HCT116 (cell line): ENCODE measurements around the gene BICD1. TPM values are rescaled to one million over a fixed set of nuclear protein-coding genes. Genes with fewer than 3 reads are reported as not detected.

Experiments
- ATAC-seq: fragments of 200-7000 bp; cut with Tn5 transposase; 2 replicates; pipeline ENCODE4 v1.9.1; 2020; ENCODE audit warnings: mild to moderate bottlenecking, moderate library complexity
- BruUV-seq: library from RNA; stranded (reverse); fragments of 400-500 nt; replicated peaks from 2 replicates; lab custom pipeline; 2021; lab: Mats Ljungman, UMichigan
- CTCF ChIA-PET: fragments of 300-600 bp; sonication (Branson Sonifier 250); formaldehyde crosslinking; loops from one replicate; lab custom pipeline; 2021; ENCODE audit warnings: antibody characterized with exemption; lab: Charles Lee
- POLR2A ChIA-PET: fragments of 300-600, 350-600 bp; sonication (Branson Sonifier 250); formaldehyde crosslinking; loops from one replicate; lab custom pipeline; 2021; ENCODE audit warnings: antibody characterized with exemption; lab: Charles Lee
- RAD21 ChIA-PET, 2 experiments: fragments of 300-600 bp; sonication (Branson Sonifier 250); formaldehyde crosslinking; loops; one replicate each; lab custom pipeline; 2023; ENCODE audit warnings: low total read pairs in 2 of 2; ENCODE audit not compliant: uncharacterized antibody in 2 of 2, unreplicated experiment in 2 of 2, low non-redundant PET in 1 of 2; lab: Charles Lee
- DNase-seq: peaks from one replicate; pipeline ENCODE4 v3.0.0-alpha.2; 2010; ENCODE audit warnings: low read depth, low spot score
- H2AFZ ChIP-seq: fragments of 200-600 bp; shearing (Covaris generic), sonication (generic); 2 replicates; pipeline ENCODE4 v1.6.1; 2017; ENCODE audit warnings: low read depth, mixed run types, mixed read lengths, antibody characterized with exemption, low read length; ENCODE audit not compliant: poor library complexity, severe bottlenecking
- H3K27ac ChIP-seq: 2 replicates; pipeline ENCODE4 v1.5.1; 2012; ENCODE audit warnings: low read depth, low read length
- H3K27me3 ChIP-seq: fragments of 200-600 bp; sonication (generic); 2 replicates; pipeline ENCODE4 v1.6.1; 2016; ENCODE audit warnings: mixed run types, low read length, mixed read lengths; ENCODE audit not compliant: insufficient read depth
- H3K36me3 ChIP-seq, 2 experiments: fragments of 200-500 bp in 1 of 2; fragments of 200-600 bp in 1 of 2; sonication (Bioruptor generic) in 1 of 2; sonication (generic) in 1 of 2; 2 replicates each; pipeline versions ENCODE4 v1.5.1 to v1.6.1; 2014 to 2016; ENCODE audit warnings: low read length in 2 of 2, inconsistent platforms in 1 of 2, mixed read lengths in 1 of 2, mixed run types in 1 of 2; ENCODE audit not compliant: insufficient read depth in 2 of 2, control insufficient read depth in 1 of 2
- H3K4me1 ChIP-seq, 2 experiments: fragments of 200-600 bp in 1 of 2; sonication (generic) in 1 of 2; 2 replicates each; pipeline versions ENCODE4 v1.5.1 to v1.6.1; 2012 to 2017; ENCODE audit warnings: low read length in 2 of 2, inconsistent platforms in 1 of 2, mild to moderate bottlenecking in 1 of 2, mixed read lengths in 1 of 2, mixed run types in 1 of 2, moderate library complexity in 1 of 2; ENCODE audit not compliant: insufficient read depth in 2 of 2, control insufficient read depth in 1 of 2
- H3K4me2 ChIP-seq: fragments of 200-600 bp; sonication (generic); 2 replicates; pipeline ENCODE4 v1.6.1; 2017; ENCODE audit warnings: mixed run types, low read length, mixed read lengths
- H3K4me3 ChIP-seq, 2 experiments: fragments of 200-600 bp in 1 of 2; sonication (generic) in 1 of 2; replicated peaks in 1 of 2; 2 replicates each; pipeline ENCODE4 v1.5.1; 2011 to 2016; ENCODE audit warnings: low read length in 2 of 2, control low read depth in 1 of 2, low read depth in 1 of 2, mild to moderate bottlenecking in 1 of 2, mixed read lengths in 1 of 2, mixed run types in 1 of 2
- H3K79me2 ChIP-seq: fragments of 200-600 bp; sonication (generic); 2 replicates; pipeline ENCODE4 v1.6.1; 2017; ENCODE audit warnings: mild to moderate bottlenecking, mixed run types, low read length, moderate library complexity, mixed read lengths; ENCODE audit not compliant: insufficient read depth
- H3K9ac ChIP-seq: fragments of 200-600 bp; sonication (generic); 2 replicates; pipeline ENCODE4 v1.6.1; 2016; ENCODE audit warnings: low read length, mixed read lengths
- H3K9me2 ChIP-seq: fragments of 200-600 bp; sonication (generic), shearing (Covaris generic); 2 replicates; pipeline ENCODE4 v1.6.1; 2017; ENCODE audit warnings: mixed run types, mild to moderate bottlenecking, moderate library complexity; ENCODE audit not compliant: insufficient read depth
- H3K9me3 ChIP-seq, 2 experiments: fragments of 200-500 bp in 1 of 2; fragments of 200-600 bp in 1 of 2; sonication (Bioruptor generic) in 1 of 2; sonication (generic) in 1 of 2; 2 replicates each; pipeline ENCODE4 v1.6.1; 2014 to 2017; ENCODE audit warnings: low read length in 2 of 2, mixed read lengths in 2 of 2, inconsistent platforms in 1 of 2, low read depth in 1 of 2, mild to moderate bottlenecking in 1 of 2, mixed run types in 1 of 2, moderate library complexity in 1 of 2; ENCODE audit not compliant: control insufficient read depth in 1 of 2, insufficient read depth in 1 of 2
- H4K20me1 ChIP-seq: fragments of 200-600 bp; sonication (generic), shearing (Covaris generic); 2 replicates; pipeline ENCODE4 v1.6.1; 2017; ENCODE audit warnings: mixed run types, mild to moderate bottlenecking, moderate library complexity; ENCODE audit not compliant: insufficient read depth
- CTCF ChIP-seq, 3 experiments: fragments of 200-600 bp in 1 of 3; sonication (generic) in 1 of 3; IDR thresholded peaks in 2 of 3; conservative IDR thresholded peaks in 1 of 3; 2 replicates each; pipeline ENCODE4 v1.5.1; 2012 to 2017; ENCODE audit warnings: low read depth in 2 of 3, low read length in 2 of 3, antibody characterized with exemption in 1 of 3, borderline replicate concordance in 1 of 3, control low read depth in 1 of 3, mild to moderate bottlenecking in 1 of 3, mixed read lengths in 1 of 3, mixed run types in 1 of 3, moderate library complexity in 1 of 3; ENCODE audit not compliant: insufficient read depth in 1 of 3
- ELF1 ChIP-seq: IDR thresholded peaks from 2 replicates; pipeline ENCODE4 v1.6.1; 2012; ENCODE audit warnings: low read depth, borderline replicate concordance
- EZH2phosphoT487 ChIP-seq: fragments of 200-600 bp; IDR thresholded peaks from 2 replicates; pipeline ENCODE4 v1.6.1; 2018; ENCODE audit warnings: antibody characterized with exemption, borderline replicate concordance
- FOSL1 ChIP-seq: IDR thresholded peaks from 2 replicates; pipeline ENCODE4 v1.6.1; 2012; ENCODE audit warnings: low read depth
- POLR2AphosphoS5 ChIP-seq: IDR thresholded peaks from 2 replicates; pipeline ENCODE4 v1.6.1; 2011; ENCODE audit warnings: mild to moderate bottlenecking, low read depth, low read length, moderate library complexity
- RAD21 ChIP-seq: IDR thresholded peaks from 2 replicates; pipeline ENCODE4 v1.6.1; 2012; ENCODE audit warnings: low read depth, mild to moderate bottlenecking
- REST ChIP-seq: IDR thresholded peaks from 2 replicates; pipeline ENCODE4 v1.6.1; 2012; ENCODE audit warnings: low read depth
- SIN3A ChIP-seq: IDR thresholded peaks from 2 replicates; pipeline ENCODE4 v1.6.1; 2012; ENCODE audit warnings: low read depth
- SP1 ChIP-seq: IDR thresholded peaks from 2 replicates; pipeline ENCODE4 v1.6.1; 2012; ENCODE audit warnings: low read depth
- TCF7L2 ChIP-seq: IDR thresholded peaks from 2 replicates; pipeline ENCODE4 v1.7.0; 2011; ENCODE audit warnings: borderline replicate concordance, inconsistent platforms; ENCODE audit not compliant: insufficient read depth, insufficient read length; ENCODE audit errors: extremely low read depth
- ZFX ChIP-seq: fragments of 450-650 bp; IDR thresholded peaks from 2 replicates; pipeline ENCODE4 v1.6.1; 2017
- ZNF274 ChIP-seq: fragments of 200-500 bp; sonication (Bioruptor generic); IDR thresholded peaks from 2 replicates; pipeline ENCODE4 v1.6.1; 2014; ENCODE audit warnings: mild to moderate bottlenecking, low read depth, low read length, inconsistent platforms
- intact Hi-C: fragments of 100-400 bp; cut with micrococcal nuclease; formaldehyde crosslinking; loops from 2 replicates; pipeline ENCODE4 v1.10.0; 2022
- total RNA-seq: library from RNA; stranded (reverse); gene quantifications from one replicate; pipeline ENCODE4 v1.2.1, GENCODE V29; 2021; ENCODE audit not compliant: unreplicated experiment
- TF ChIP-seq, protein P1 (sequence below): IDR thresholded peaks from 2 replicates; pipeline ENCODE4 v1.6.1; 2012

The BICD1 gene
- total RNA-seq, 1 experiment from 2014 or later, result 32.5 TPM

GRCh38 chr12:32148372-32148771 is 41.7 kb downstream of the BICD1 start:
- H3K9me2 ChIP-seq, result no peaks in the 10 kb centered on the region
- RAD21 ChIA-PET, result no interaction called here
- ATAC-seq, result no peak
- no peaks in the 10 kb centered on the region for H3K9me3 ChIP-seq
- no peak for DNase-seq
- TF ChIP-seq SIN3A (no peak), ZNF274 (no peak), CTCF (IDR thresholded peaks at IDR 0.05 in 2 of 3, conservative IDR thresholded peaks at IDR 0.05 in 1 of 3; ENCODE audit: borderline replicate concordance in 1 of 3, insufficient read depth in 1 of 3, low read depth in 2 of 3, low read length in 2 of 3) (no peak), TCF7L2 (no peak), ELF1 (no peak), ZFX (no peak)
- TF ChIP-seq, protein P1, sequence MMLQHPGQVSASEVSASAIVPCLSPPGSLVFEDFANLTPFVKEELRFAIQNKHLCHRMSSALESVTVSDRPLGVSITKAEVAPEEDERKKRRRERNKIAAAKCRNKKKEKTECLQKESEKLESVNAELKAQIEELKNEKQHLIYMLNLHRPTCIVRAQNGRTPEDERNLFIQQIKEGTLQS, result no peak
- peaks cover 30% of the 10 kb centered on the region for H3K79me2 ChIP-seq
- no peak overlapping the region for H3K27ac ChIP-seq
- no peak overlapping the region for H2AFZ ChIP-seq
- CTCF ChIA-PET, result no interaction called here
- peaks cover 6% of the 10 kb centered on the region; the same call in 1 of the 2 replicates for H4K20me1 ChIP-seq
- H3K4me3 ChIP-seq, result no peak overlapping the region
- intact Hi-C loops, result no loop called here
- H3K9ac ChIP-seq, result no peak overlapping the region
- POLR2A ChIA-PET, result no interaction called here
- no TSS peak for BruUV-seq
- H3K4me1 ChIP-seq, result no peaks in the 10 kb centered on the region
- no peak overlapping the region for H3K4me2 ChIP-seq
- H3K27me3 ChIP-seq, result no peaks in the 10 kb centered on the region
- H3K36me3 ChIP-seq, result no peaks in the 10 kb centered on the region

DNA sequence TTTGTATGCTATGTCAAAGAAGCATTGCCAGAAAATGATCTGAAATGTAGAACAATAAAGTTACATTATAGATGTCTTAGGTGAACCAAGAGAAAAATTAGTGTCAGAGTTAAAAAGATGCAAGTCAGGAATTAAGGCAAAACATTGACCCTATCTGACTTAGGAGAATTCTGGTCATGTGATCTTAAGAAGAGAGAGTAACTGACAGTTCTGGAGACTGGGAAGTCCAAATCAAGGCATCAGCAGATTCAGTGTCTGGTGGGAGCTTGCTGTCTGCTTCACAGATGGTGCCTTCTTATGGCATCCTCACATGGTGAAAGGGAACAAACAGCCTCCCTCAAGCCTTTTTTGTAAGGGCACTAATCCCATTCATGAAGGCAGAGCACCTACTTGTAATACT is 42.8 kb downstream of the BICD1 start:
- Histone ChIP-seq H3K4me1 (no peaks in the 10 kb centered on the region), H3K9me3 (no peaks in the 10 kb centered on the region), H3K4me2 (no peak overlapping the region), H3K4me3 (no peak overlapping the region), H3K79me2 (peaks cover 19% of the 10 kb centered on the region), H3K9me2 (no peaks in the 10 kb centered on the region), H3K36me3 (no peaks in the 10 kb centered on the region), H4K20me1 (peaks cover 6% of the 10 kb centered on the region), H3K9ac (no peak overlapping the region), H3K27ac (no peak overlapping the region), H2AFZ (no peak overlapping the region), H3K27me3 (no peaks in the 10 kb centered on the region)
- no TSS peak for BruUV-seq
- ATAC-seq (no peak), DNase-seq (no peak)
- CTCF ChIA-PET, result no interaction called here
- intact Hi-C loops, result no loop called here
- RAD21 ChIA-PET, result no interaction called here
- POLR2A ChIA-PET, result no interaction called here
- TF ChIP-seq, protein P1, result no peak
- TF ChIP-seq ZNF274 (no peak), POLR2AphosphoS5 (no peak), REST (no peak), SP1 (no peak), FOSL1 (no peak), ZFX (no peak), EZH2phosphoT487 (no peak), TCF7L2 (no peak), ELF1 (no peak), RAD21 (no peak)
